Keratinocyte (primary cell): ENCODE data around the gene SLCO4C1.

Experiments used
- CTCF ChIP-seq, 3 experiments: IDR thresholded peaks in 1 of 3; conservative IDR thresholded peaks in 1 of 3; optimal IDR thresholded peaks in 1 of 3; 2 replicates in 2 of 3; 3 replicates in 1 of 3; pipeline versions ENCODE3 to v1.5.1; 2011; ENCODE audit warnings: low read length in 3 of 3, mild to moderate bottlenecking in 3 of 3, moderate library complexity in 2 of 3, control low read depth in 1 of 3, inconsistent platforms in 1 of 3; ENCODE audit not compliant: insufficient read depth in 2 of 3; ENCODE audit errors: extremely low read depth in 1 of 3
- EZH2 ChIP-seq: IDR thresholded peaks from one replicate; pipeline ENCODE4 v1.6.1; 2012; ENCODE audit warnings: inconsistent platforms, mild to moderate bottlenecking, low read length, moderate library complexity

GRCh38 chr5:102243213-102243612 lies 52.9 kb downstream of the SLCO4C1 start:
- no peak for TF ChIP-seq CTCF (optimal IDR thresholded peaks at IDR 0.05 in 1 of 3, IDR thresholded peaks at IDR 0.05 in 1 of 3, conservative IDR thresholded peaks at IDR 0.05 in 1 of 3; ENCODE audit: extremely low read depth in 1 of 3, insufficient read depth in 2 of 3, low read length in 3 of 3)
- no peak for TF ChIP-seq EZH2
